ENCODE results near the gene HOATZ.

Gene HOATZ

GRCh38 chr11:111554532-111554931, 40.0 kb downstream of the HOATZ start:
- H3K9me3 ChIP-seq (ENCODE audit: low read length): no peaks in the 10 kb centered on the region
- H3K27ac ChIP-seq (ENCODE audit: low read depth, low read length): no peak overlapping the region
- peaks cover 10% of the 10 kb centered on the region for H3K36me3 ChIP-seq (ENCODE audit: insufficient read depth, low read length)
- peaks cover 8% of the 10 kb centered on the region for H3K4me1 ChIP-seq (ENCODE audit: insufficient read depth, low read length)
- H3K27me3 ChIP-seq (ENCODE audit: control insufficient read depth in 1 of 2, insufficient read depth in 2 of 2, low read length in 2 of 2): no peaks in the 10 kb centered on the region
- no peak overlapping the region for H3K4me3 ChIP-seq (ENCODE audit: low read depth in 1 of 2, low read length in 2 of 2)
- no peak overlapping the region for H3K9ac ChIP-seq (ENCODE audit: low read length)

GRCh38 chr11:111555255-111555654, 40.7 kb downstream of the HOATZ start:
- Histone ChIP-seq H3K9ac (ENCODE audit: low read length) (no peak overlapping the region), H3K36me3 (ENCODE audit: insufficient read depth, low read length) (peaks cover 15% of the 10 kb centered on the region), H3K27ac (ENCODE audit: low read depth, low read length) (no peak overlapping the region), H3K4me3 (ENCODE audit: low read depth in 1 of 2, low read length in 2 of 2) (no peak overlapping the region), H3K9me3 (ENCODE audit: low read length) (no peaks in the 10 kb centered on the region), H3K4me1 (ENCODE audit: insufficient read depth, low read length) (peaks cover 8% of the 10 kb centered on the region), H3K27me3 (ENCODE audit: control insufficient read depth in 1 of 2, insufficient read depth in 2 of 2, low read length in 2 of 2) (no peaks in the 10 kb centered on the region)

GRCh38 chr11:111557425-111558111, 43.0 kb downstream of the HOATZ start:
- no peak overlapping the region for H3K4me3 ChIP-seq (ENCODE audit: low read depth in 1 of 2, low read length in 2 of 2)
- H3K27ac ChIP-seq (ENCODE audit: low read depth, low read length): peak overlapping the region; percentile 10
- H3K9ac ChIP-seq (ENCODE audit: low read length): no peak overlapping the region

DNA sequence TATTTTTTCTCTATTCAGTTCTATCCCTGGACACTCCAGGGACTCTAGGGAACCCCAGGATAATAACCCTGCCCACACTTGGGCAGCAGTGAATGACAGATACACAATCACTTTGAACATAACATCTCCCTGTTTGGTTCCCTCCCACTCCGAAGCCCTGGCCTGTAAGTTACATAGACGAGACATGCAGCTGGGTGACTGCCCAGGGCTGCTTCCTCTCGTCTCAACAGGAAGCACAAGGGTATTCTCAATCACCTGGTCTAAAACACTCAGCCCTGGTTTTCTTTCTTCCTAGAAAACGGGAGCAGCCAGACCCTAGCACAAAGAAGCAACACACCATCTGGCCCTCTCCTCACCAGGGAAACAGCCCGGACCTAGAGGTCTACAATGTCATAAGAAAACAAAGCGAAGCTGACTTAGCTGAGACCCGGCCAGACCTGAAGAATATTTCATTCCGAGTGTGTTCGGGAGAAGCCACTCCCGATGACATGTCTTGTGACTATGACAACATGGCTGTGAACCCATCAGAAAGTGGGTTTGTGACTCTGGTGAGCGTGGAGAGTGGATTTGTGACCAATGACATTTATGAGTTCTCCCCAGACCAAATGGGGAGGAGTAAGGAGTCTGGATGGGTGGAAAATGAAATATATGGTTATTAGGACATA, 45.4 kb downstream of the HOATZ start:
- no peak overlapping the region for H3K4me3 ChIP-seq (ENCODE audit: low read depth in 1 of 2, low read length in 2 of 2)
- peaks cover 14% of the 10 kb centered on the region for H3K36me3 ChIP-seq (ENCODE audit: insufficient read depth, low read length)
- no peaks in the 10 kb centered on the region for H3K27me3 ChIP-seq (ENCODE audit: control insufficient read depth in 1 of 2, insufficient read depth in 2 of 2, low read length in 2 of 2)
- no peaks in the 10 kb centered on the region for H3K9me3 ChIP-seq (ENCODE audit: low read length)
- H3K27ac ChIP-seq (ENCODE audit: low read depth, low read length): no peak overlapping the region
- H3K9ac ChIP-seq (ENCODE audit: low read length): no peak overlapping the region
- H3K4me1 ChIP-seq (ENCODE audit: insufficient read depth, low read length): peaks cover 8% of the 10 kb centered on the region

More at GRCh38 chr11:111557425-111558111, 43.0 kb downstream of the HOATZ start:
- H3K4me1 ChIP-seq (ENCODE audit: insufficient read depth, low read length): peaks cover 8% of the 10 kb centered on the region
- H3K27me3 ChIP-seq (ENCODE audit: control insufficient read depth in 1 of 2, insufficient read depth in 2 of 2, low read length in 2 of 2): no peaks in the 10 kb centered on the region
- H3K36me3 ChIP-seq (ENCODE audit: insufficient read depth, low read length): peaks cover 18% of the 10 kb centered on the region
- H3K9me3 ChIP-seq (ENCODE audit: low read length): no peaks in the 10 kb centered on the region

DNA sequence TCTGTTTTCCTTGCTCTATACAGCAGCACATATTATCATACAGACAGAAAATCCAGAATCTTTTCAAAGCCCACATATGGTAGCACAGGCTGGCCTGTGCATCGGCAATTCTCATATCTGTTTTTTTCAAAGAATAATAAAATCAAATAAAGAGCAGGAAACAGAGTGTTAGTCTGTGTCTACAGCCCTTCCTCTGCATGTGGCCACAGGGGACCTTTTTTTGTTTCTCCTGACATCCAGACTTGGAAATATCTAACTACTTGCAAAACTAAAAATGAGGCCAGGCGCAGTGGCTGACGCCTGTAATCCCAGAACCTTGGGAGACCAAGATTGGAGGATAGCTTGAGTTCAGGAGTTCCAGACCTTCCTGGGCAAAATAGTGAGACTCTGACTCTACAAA, 46.2 kb downstream of the HOATZ start:
- Histone ChIP-seq H3K36me3 (ENCODE audit: insufficient read depth, low read length) (peaks cover 14% of the 10 kb centered on the region), H3K4me1 (ENCODE audit: insufficient read depth, low read length) (peaks cover 8% of the 10 kb centered on the region), H3K27ac (ENCODE audit: low read depth, low read length) (no peak overlapping the region), H3K4me3 (ENCODE audit: low read depth in 1 of 2, low read length in 2 of 2) (no peak overlapping the region), H3K9me3 (ENCODE audit: low read length) (no peaks in the 10 kb centered on the region), H3K27me3 (ENCODE audit: control insufficient read depth in 1 of 2, insufficient read depth in 2 of 2, low read length in 2 of 2) (no peaks in the 10 kb centered on the region), H3K9ac (ENCODE audit: low read length) (no peak overlapping the region)

DNA sequence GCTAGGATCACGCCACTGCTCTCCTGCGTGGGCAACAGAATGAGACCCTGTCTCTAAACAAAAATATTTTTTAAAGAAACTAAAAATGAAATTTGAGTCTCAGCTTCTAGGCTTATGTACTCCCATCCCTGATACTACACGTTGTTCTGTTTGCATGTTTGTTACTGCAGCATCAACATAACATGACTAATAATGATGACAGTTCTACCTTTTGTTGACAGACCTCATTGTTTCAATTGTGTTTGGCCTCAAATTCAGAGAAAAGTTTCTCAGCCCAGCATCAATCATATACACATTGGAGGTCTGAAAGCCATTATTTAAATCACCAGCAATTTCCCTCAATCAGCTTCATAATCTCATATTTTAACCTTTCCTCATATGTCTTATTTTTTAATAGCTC, 46.7 kb downstream of the HOATZ start:
- no peak overlapping the region for H3K27ac ChIP-seq (ENCODE audit: low read depth, low read length)
- no peak overlapping the region for H3K9ac ChIP-seq (ENCODE audit: low read length)
- H3K36me3 ChIP-seq (ENCODE audit: insufficient read depth, low read length): peaks cover 14% of the 10 kb centered on the region
- H3K4me3 ChIP-seq (ENCODE audit: low read depth in 1 of 2, low read length in 2 of 2): no peak overlapping the region
- H3K4me1 ChIP-seq (ENCODE audit: insufficient read depth, low read length): peaks cover 8% of the 10 kb centered on the region
- H3K9me3 ChIP-seq (ENCODE audit: low read length): no peaks in the 10 kb centered on the region
- H3K27me3 ChIP-seq (ENCODE audit: control insufficient read depth in 1 of 2, insufficient read depth in 2 of 2, low read length in 2 of 2): no peaks in the 10 kb centered on the region

DNA sequence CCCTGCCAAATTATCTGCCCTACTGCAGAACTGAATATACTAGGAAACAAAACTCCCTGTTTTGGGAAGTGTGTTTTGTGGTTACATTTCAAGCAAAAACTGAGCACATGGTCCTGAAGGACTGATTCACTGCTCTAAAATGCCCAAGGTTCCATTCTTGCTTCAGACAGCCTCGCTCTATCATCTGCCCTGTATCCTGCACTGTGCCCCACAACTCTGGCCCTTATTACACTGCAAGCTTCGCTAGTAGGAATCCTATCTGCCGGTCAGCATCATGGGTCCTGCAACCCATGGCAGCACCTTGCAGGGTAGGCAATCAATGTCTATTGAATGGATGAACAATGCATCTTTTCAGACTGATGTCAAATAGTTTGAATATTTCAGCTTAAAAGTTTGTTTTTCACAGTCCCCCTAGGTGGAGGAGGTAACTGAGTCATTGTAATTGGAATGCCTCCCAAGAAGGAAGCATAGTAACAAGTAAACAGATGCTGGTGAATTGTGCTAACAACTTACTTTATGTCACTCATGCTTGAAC, 47.3 kb downstream of the HOATZ start:
- Histone ChIP-seq H3K9ac (ENCODE audit: low read length) (no peak overlapping the region), H3K27me3 (ENCODE audit: control insufficient read depth in 1 of 2, insufficient read depth in 2 of 2, low read length in 2 of 2) (no peaks in the 10 kb centered on the region), H3K9me3 (ENCODE audit: low read length) (no peaks in the 10 kb centered on the region), H3K27ac (ENCODE audit: low read depth, low read length) (no peak overlapping the region), H3K4me1 (ENCODE audit: insufficient read depth, low read length) (peaks cover 8% of the 10 kb centered on the region), H3K4me3 (ENCODE audit: low read depth in 1 of 2, low read length in 2 of 2) (no peak overlapping the region), H3K36me3 (ENCODE audit: insufficient read depth, low read length) (peaks cover 9% of the 10 kb centered on the region)

DNA sequence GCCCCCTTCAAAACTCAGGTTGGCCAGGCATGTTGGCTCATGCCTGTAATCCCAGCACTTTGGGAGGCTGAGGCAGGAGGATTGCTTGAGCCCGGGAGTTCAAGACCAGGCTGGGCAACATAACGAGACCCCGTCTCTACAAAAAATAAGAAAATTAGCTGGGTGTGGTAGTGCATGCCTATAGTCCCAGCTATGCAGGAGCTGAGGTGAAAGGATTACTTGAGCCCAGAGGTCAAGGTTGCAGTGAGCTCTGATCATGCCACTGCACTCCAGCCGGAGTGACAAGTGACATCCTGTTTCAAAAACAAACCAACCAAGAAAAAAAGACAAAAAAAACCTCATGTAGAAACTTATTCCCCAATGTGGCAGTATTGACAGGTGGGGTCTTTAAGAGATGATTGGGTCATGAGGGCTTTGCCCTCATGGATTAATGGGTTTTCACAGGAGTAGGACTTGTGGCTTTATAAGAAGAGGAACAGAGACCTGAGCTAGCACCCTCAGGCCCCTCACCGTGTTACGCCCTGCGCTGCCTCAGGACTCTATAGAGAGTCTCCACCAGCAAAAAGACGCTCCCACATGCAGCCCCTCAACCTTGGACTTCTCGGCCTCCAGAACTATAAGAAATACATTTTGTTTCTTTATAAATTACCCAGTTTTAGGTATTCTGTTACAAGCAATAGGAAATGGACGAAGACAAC, 48.3 kb downstream of the HOATZ start:
- Histone ChIP-seq H3K27ac (ENCODE audit: low read depth, low read length) (no peak overlapping the region), H3K4me1 (ENCODE audit: insufficient read depth, low read length) (no peaks in the 10 kb centered on the region), H3K36me3 (ENCODE audit: insufficient read depth, low read length) (peaks cover 8% of the 10 kb centered on the region), H3K4me3 (ENCODE audit: low read depth in 1 of 2, low read length in 2 of 2) (no peak overlapping the region), H3K9me3 (ENCODE audit: low read length) (no peaks in the 10 kb centered on the region), H3K9ac (ENCODE audit: low read length) (no peak overlapping the region), H3K27me3 (ENCODE audit: control insufficient read depth in 1 of 2, insufficient read depth in 2 of 2, low read length in 2 of 2) (no peaks in the 10 kb centered on the region)

- H3K4me1 ChIP-seq (ENCODE audit: insufficient read depth, low read length): no peaks in the 10 kb centered on the region
Observed at GRCh38 chr11:111565114-111565720, 50.6 kb downstream of the HOATZ start.

DNA sequence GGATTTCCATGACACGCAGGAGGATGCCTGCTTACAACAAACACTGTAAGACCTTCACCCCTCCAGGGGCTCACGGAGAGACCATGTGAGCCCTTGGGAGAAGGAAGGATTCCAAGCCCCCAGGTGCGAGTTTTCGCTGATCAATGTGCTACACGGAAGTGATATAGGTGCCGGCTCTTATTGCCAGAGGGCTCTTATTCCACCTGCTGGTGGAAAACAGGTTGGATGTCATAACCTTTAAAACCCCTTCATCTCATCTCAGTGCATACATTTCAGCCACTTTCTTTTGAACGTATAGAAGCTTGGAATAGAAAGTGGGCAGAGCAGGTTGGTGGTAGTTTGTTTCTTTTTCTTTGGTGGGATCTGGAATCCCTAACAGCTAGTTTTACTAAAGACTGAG, 51.7 kb downstream of the HOATZ start:
- H3K27me3 ChIP-seq (ENCODE audit: control insufficient read depth in 1 of 2, insufficient read depth in 2 of 2, low read length in 2 of 2): no peaks in the 10 kb centered on the region
- no peaks in the 10 kb centered on the region for H3K4me1 ChIP-seq (ENCODE audit: insufficient read depth, low read length)
- no peaks in the 10 kb centered on the region for H3K9me3 ChIP-seq (ENCODE audit: low read length)
- no peak overlapping the region for H3K9ac ChIP-seq (ENCODE audit: low read length)
- no peak overlapping the region for H3K27ac ChIP-seq (ENCODE audit: low read depth, low read length)
- H3K36me3 ChIP-seq (ENCODE audit: insufficient read depth, low read length): no peaks in the 10 kb centered on the region
- no peak overlapping the region for H3K4me3 ChIP-seq (ENCODE audit: low read depth in 1 of 2, low read length in 2 of 2)

More at GRCh38 chr11:111565114-111565720, 50.6 kb downstream of the HOATZ start:
- Histone ChIP-seq H3K9ac (ENCODE audit: low read length) (no peak overlapping the region), H3K27me3 (ENCODE audit: control insufficient read depth in 1 of 2, insufficient read depth in 2 of 2, low read length in 2 of 2) (no peaks in the 10 kb centered on the region), H3K4me3 (ENCODE audit: low read depth in 1 of 2, low read length in 2 of 2) (no peak overlapping the region), H3K36me3 (ENCODE audit: insufficient read depth, low read length) (peaks cover 4% of the 10 kb centered on the region), H3K27ac (ENCODE audit: low read depth, low read length) (no peak overlapping the region), H3K9me3 (ENCODE audit: low read length) (no peaks in the 10 kb centered on the region)

DNA sequence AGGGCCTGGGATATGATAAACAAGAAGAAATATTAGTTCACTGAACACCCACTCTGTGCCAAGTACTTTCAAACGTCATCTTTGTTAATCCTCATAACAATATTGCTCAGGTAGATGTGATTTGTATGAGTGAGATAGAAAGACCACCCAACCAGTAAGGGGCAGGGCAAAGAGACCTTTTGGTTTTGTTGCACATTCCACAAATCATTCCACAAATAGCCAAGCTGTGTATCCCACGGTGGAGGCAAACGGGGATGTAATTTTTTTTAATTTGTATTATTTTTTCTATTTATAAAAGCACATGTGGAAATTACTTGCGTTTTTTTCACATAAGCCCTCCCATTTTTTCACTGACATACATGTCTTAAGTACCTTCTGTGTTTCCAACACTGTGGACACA, 54.9 kb downstream of the HOATZ start:
- Histone ChIP-seq H3K4me3 (ENCODE audit: low read depth in 1 of 2, low read length in 2 of 2) (no peak overlapping the region), H3K27me3 (ENCODE audit: control insufficient read depth in 1 of 2, insufficient read depth in 2 of 2, low read length in 2 of 2) (no peaks in the 10 kb centered on the region), H3K27ac (ENCODE audit: low read depth, low read length) (no peak overlapping the region), H3K9me3 (ENCODE audit: low read length) (no peaks in the 10 kb centered on the region), H3K4me1 (ENCODE audit: insufficient read depth, low read length) (peaks cover 5% of the 10 kb centered on the region), H3K36me3 (ENCODE audit: insufficient read depth, low read length) (no peaks in the 10 kb centered on the region), H3K9ac (ENCODE audit: low read length) (no peak overlapping the region)

Measured in muscle layer of colon (tissue), 2 donors.